Measurements from ENCODE around the gene PLEKHA4.
"Not testable (repeated sequence)": the region's sequence is repeated elsewhere in the genome, so short reads cannot be mapped to it uniquely, and the experiment has no call there.

Gene PLEKHA4

GRCh38 chr19:48881741-48882657, 13.6 kb upstream of the PLEKHA4 start:
- H3K4me2 ChIP-seq (ENCODE audit: low read length) = peak overlapping the region; percentile 37; the same call in 1 of the 2 replicates
- no peaks in the 10 kb centered on the region for H3K27me3 ChIP-seq (ENCODE audit: control insufficient read depth, low read length)
- H3K9me2 ChIP-seq (replicated peaks; ENCODE audit: control insufficient read depth, low read length) = no peaks in the 10 kb centered on the region
- peaks cover 79% of the 10 kb centered on the region for H3K4me1 ChIP-seq (ENCODE audit: control insufficient read depth, low read length)
- peaks cover 6% of the 10 kb centered on the region for H3K9me3 ChIP-seq (ENCODE audit: control insufficient read depth, insufficient read depth, low read length)
- peaks cover 14% of the 10 kb centered on the region for H3K79me2 ChIP-seq (ENCODE audit: control insufficient read depth, low read length)
- H3K4me3 ChIP-seq (ENCODE audit: low read length) = no peak overlapping the region
- no peaks in the 10 kb centered on the region for H4K20me1 ChIP-seq (ENCODE audit: control insufficient read depth, insufficient read depth, low read depth, low read length)
- TF ChIP-seq EZH2phosphoT487 (IDR thresholded peaks at IDR 0.05; ENCODE audit: borderline replicate concordance, low read length) (no peak), CTCF (IDR thresholded peaks at IDR 0.05; ENCODE audit: low read depth, low read length, poor library complexity, severe bottlenecking) (no peak)
- peak overlapping the region; percentile 96 for H3K27ac ChIP-seq (ENCODE audit: low read depth, low read length)
- H3F3A ChIP-seq (ENCODE audit: control insufficient read depth, insufficient read depth) = peaks cover 33% of the 10 kb centered on the region
- H3K36me3 ChIP-seq (ENCODE audit: control insufficient read depth, low read length) = peaks cover 22% of the 10 kb centered on the region

GRCh38 chr19:48879696-48880095, 11.3 kb upstream of the PLEKHA4 start:
- not testable (repeated sequence) for H3K27me3 ChIP-seq (ENCODE audit: control insufficient read depth, low read length); H3K9me2 ChIP-seq (replicated peaks; ENCODE audit: control insufficient read depth, low read length); H4K20me1 ChIP-seq (ENCODE audit: control insufficient read depth, insufficient read depth, low read depth, low read length); H3K9me3 ChIP-seq (ENCODE audit: control insufficient read depth, insufficient read depth, low read length); H3K4me2 ChIP-seq (ENCODE audit: low read length); H3K4me3 ChIP-seq (ENCODE audit: low read length)
- Histone ChIP-seq H3K27ac (ENCODE audit: low read depth, low read length) (peak overlapping the region; percentile 96), H3K36me3 (ENCODE audit: control insufficient read depth, low read length) (peaks cover 40% of the 10 kb centered on the region), H3K79me2 (ENCODE audit: control insufficient read depth, low read length) (peaks cover 17% of the 10 kb centered on the region), H3F3A (ENCODE audit: control insufficient read depth, insufficient read depth) (peaks cover 48% of the 10 kb centered on the region), H3K4me1 (ENCODE audit: control insufficient read depth, low read length) (peaks cover 72% of the 10 kb centered on the region)

- Histone ChIP-seq H3K9me2 (replicated peaks; ENCODE audit: control insufficient read depth, low read length) (no peaks in the 10 kb centered on the region), H3K4me1 (ENCODE audit: control insufficient read depth, low read length) (peaks cover 74% of the 10 kb centered on the region), H3K79me2 (ENCODE audit: control insufficient read depth, low read length) (peaks cover 23% of the 10 kb centered on the region), H3K27ac (ENCODE audit: low read depth, low read length) (peak overlapping the region; percentile 96), H3K36me3 (ENCODE audit: control insufficient read depth, low read length) (peaks cover 45% of the 10 kb centered on the region), H3K4me2 (ENCODE audit: low read length) (no peak overlapping the region), H3K27me3 (ENCODE audit: control insufficient read depth, low read length) (no peaks in the 10 kb centered on the region), H3K9me3 (ENCODE audit: control insufficient read depth, insufficient read depth, low read length) (peaks cover 6% of the 10 kb centered on the region), H3F3A (ENCODE audit: control insufficient read depth, insufficient read depth) (peaks cover 54% of the 10 kb centered on the region), H4K20me1 (ENCODE audit: control insufficient read depth, insufficient read depth, low read depth, low read length) (peaks cover under 1% of the 10 kb centered on the region; the same call in 1 of the 2 replicates), H3K4me3 (ENCODE audit: low read length) (no peak overlapping the region)
- TF ChIP-seq CTCF (IDR thresholded peaks at IDR 0.05; ENCODE audit: low read depth, low read length, poor library complexity, severe bottlenecking) = no peak
These were observed 10.7 kb upstream of the PLEKHA4 start for GRCh38 chr19:48879025-48879637.
